NCI-H1048 (cell line): ENCODE results near the gene TMTC1.
"Not testable (repeated sequence)": the region's sequence is repeated elsewhere in the genome, so short reads cannot be mapped to it uniquely, and the experiment has no call there.

ENCODE experiments used
- DNase-seq: peaks from one replicate; lab custom pipeline; 2025; lab: John Stamatoyannopoulos, UW

TMTC1 gene

GRCh38 chr12:29783773-29784666, at the start of gene TMTC1:
TSS of gene TMTC1 (minus strand) at chr12:29783942. CDS start at chr12:29783751, 191 bp downstream.
- DNase-seq: no peak

GRCh38 chr12:29831173-29831572, 47.4 kb upstream of the TMTC1 start:
- no peak for DNase-seq

- DNase-seq: no peak
Measured at GRCh38 chr12:29830391-29830790, 46.6 kb upstream of the TMTC1 start.

- no peak for DNase-seq
Measured at GRCh38 chr12:29818916-29819623, 35.3 kb upstream of the TMTC1 start.

- no peak for DNase-seq
Measured at GRCh38 chr12:29816874-29817725, 33.4 kb upstream of the TMTC1 start.

GRCh38 chr12:29809616-29810361, 26.0 kb upstream of the TMTC1 start:
- not testable (repeated sequence) for DNase-seq

GRCh38 chr12:29807129-29807528, 23.4 kb upstream of the TMTC1 start:
- DNase-seq: no peak

- no peak for DNase-seq
Measured at GRCh38 chr12:29804019-29804418, 20.3 kb upstream of the TMTC1 start.

- no peak for DNase-seq
Measured at GRCh38 chr12:29799591-29799990, 15.8 kb upstream of the TMTC1 start.

GRCh38 chr12:29797565-29798355, 14.0 kb upstream of the TMTC1 start:
- DNase-seq: no peak

- no peak for DNase-seq
Measured at GRCh38 chr12:29796823-29797263, 13.1 kb upstream of the TMTC1 start.

GRCh38 chr12:29795715-29796114, 12.0 kb upstream of the TMTC1 start:
- no peak for DNase-seq

- no peak for DNase-seq
Measured at GRCh38 chr12:29794862-29795261, 11.1 kb upstream of the TMTC1 start.

GRCh38 chr12:29792853-29793252, 9.1 kb upstream of the TMTC1 start:
- DNase-seq: no peak

GRCh38 chr12:29792132-29792531, 8.4 kb upstream of the TMTC1 start:
- no peak for DNase-seq

- no peak for DNase-seq
Measured at GRCh38 chr12:29782871-29783772, 620 bp downstream of the TMTC1 start.

GRCh38 chr12:29782285-29782870, 1.4 kb downstream of the TMTC1 start:
- no peak for DNase-seq

GRCh38 chr12:29781705-29782266, 2.0 kb downstream of the TMTC1 start:
- DNase-seq: no peak

- no peak for DNase-seq
Measured at GRCh38 chr12:29781188-29781587, 2.6 kb downstream of the TMTC1 start.
